B cell (primary cell): ENCODE results near the gene TNRC6B.

Source experiments
- CTCF ChIP-seq: fragments of 200-600 bp; IDR thresholded peaks from one replicate; pipeline ENCODE4 v1.8.0; 2022; ENCODE audit warnings: antibody characterized with exemption, mild to moderate bottlenecking
- EZH2 ChIP-seq: IDR thresholded peaks from 2 replicates; pipeline ENCODE4 v1.6.1; 2012; ENCODE audit warnings: borderline replicate concordance, low read depth, mild to moderate bottlenecking, moderate library complexity, low read length; ENCODE audit not compliant: insufficient read depth, poor library complexity, severe bottlenecking

- TF ChIP-seq CTCF (no peak), EZH2 (no peak)
These were observed 33.8 kb downstream of the TNRC6B start for GRCh38 chr22:40211476-40212054.
